ENCODE measurements around the gene ADAMTSL1.

ADAMTSL1 gene

GRCh38 chr9:18746631-18747030, 272.7 kb downstream of the ADAMTSL1 start:
- TF ChIP-seq, protein P1, sequence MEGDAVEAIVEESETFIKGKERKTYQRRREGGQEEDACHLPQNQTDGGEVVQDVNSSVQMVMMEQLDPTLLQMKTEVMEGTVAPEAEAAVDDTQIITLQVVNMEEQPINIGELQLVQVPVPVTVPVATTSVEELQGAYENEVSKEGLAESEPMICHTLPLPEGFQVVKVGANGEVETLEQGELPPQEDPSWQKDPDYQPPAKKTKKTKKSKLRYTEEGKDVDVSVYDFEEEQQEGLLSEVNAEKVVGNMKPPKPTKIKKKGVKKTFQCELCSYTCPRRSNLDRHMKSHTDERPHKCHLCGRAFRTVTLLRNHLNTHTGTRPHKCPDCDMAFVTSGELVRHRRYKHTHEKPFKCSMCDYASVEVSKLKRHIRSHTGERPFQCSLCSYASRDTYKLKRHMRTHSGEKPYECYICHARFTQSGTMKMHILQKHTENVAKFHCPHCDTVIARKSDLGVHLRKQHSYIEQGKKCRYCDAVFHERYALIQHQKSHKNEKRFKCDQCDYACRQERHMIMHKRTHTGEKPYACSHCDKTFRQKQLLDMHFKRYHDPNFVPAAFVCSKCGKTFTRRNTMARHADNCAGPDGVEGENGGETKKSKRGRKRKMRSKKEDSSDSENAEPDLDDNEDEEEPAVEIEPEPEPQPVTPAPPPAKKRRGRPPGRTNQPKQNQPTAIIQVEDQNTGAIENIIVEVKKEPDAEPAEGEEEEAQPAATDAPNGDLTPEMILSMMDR (IDR thresholded peaks at IDR 0.05; ENCODE audit: low read depth, low read length, missing control alignments), result no peak
- DNase-seq (ENCODE audit: low read depth), result peak; percentile 29
- H3K4me3 ChIP-seq (ENCODE audit: low read depth, low read length), result no peak overlapping the region
- in situ Hi-C loops (cut with HindIII; ENCODE audit: low sequenced_read_pairs), result no loop called here

DNA sequence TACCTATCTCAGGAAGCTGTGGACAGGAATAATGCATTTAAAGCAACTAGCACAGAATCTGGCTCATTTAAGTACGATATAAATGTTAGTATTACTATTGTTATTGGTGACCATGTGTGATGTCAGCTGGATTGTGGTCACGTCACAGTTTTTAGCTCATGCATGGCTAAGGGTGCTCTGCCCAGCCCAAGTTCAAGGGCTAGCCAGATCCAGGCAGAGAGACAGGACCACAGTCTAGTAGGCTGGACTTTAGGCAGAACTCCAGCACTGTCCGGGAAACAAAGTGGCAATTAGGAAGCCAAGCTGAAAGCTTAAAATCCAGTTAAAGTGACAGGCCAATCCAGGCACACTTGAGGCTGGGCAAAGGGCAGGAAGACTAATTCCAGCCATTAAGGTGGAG, 273.6 kb downstream of the ADAMTSL1 start:
- H3K4me3 ChIP-seq (ENCODE audit: low read depth, low read length), result no peak overlapping the region
- DNase-seq (ENCODE audit: low read depth), result no peak
- in situ Hi-C loops (cut with HindIII; ENCODE audit: low sequenced_read_pairs), result no loop called here
- TF ChIP-seq, protein P1 (IDR thresholded peaks at IDR 0.05; ENCODE audit: low read depth, low read length, missing control alignments), result no peak

GRCh38 chr9:18748251-18748701, 274.3 kb downstream of the ADAMTSL1 start:
- in situ Hi-C loops (cut with HindIII; ENCODE audit: low sequenced_read_pairs), result no loop called here
- DNase-seq (ENCODE audit: low read depth), result no peak
- TF ChIP-seq, protein P1 (IDR thresholded peaks at IDR 0.05; ENCODE audit: low read depth, low read length, missing control alignments), result no peak
- H3K4me3 ChIP-seq (ENCODE audit: low read depth, low read length), result no peak overlapping the region

DNA sequence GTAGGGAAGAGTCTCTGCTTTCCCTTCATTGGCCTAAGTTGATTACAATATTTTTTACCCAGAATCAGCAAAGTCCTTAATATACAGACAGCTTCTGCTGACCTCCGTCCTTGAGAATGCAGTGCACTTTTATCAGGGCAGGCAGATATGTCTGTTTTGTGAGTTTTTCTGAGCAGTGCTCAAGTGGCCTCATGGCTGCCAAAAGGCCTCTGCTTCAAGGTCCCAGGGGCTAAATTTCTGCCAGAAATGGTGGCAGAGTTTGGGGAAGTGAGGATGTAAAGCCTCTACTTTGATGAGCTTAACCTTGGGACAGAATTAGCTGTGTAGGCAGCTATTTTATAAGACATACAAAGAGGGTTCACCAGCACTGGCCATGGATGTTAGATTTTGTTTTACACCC, 275.8 kb downstream of the ADAMTSL1 start:
- TF ChIP-seq, protein P1 (IDR thresholded peaks at IDR 0.05; ENCODE audit: low read depth, low read length, missing control alignments), result no peak
- no peak overlapping the region for H3K4me3 ChIP-seq (ENCODE audit: low read depth, low read length)
- no peak for DNase-seq (ENCODE audit: low read depth)
- in situ Hi-C loops (cut with HindIII; ENCODE audit: low sequenced_read_pairs), result no loop called here

GRCh38 chr9:18753904-18754303, 280.0 kb downstream of the ADAMTSL1 start:
- DNase-seq (ENCODE audit: low read depth), result no peak
- in situ Hi-C loops (cut with HindIII; ENCODE audit: low sequenced_read_pairs), result no loop called here
- H3K4me3 ChIP-seq (ENCODE audit: low read depth, low read length), result no peak overlapping the region
- TF ChIP-seq, protein P1 (IDR thresholded peaks at IDR 0.05; ENCODE audit: low read depth, low read length, missing control alignments), result no peak

DNA sequence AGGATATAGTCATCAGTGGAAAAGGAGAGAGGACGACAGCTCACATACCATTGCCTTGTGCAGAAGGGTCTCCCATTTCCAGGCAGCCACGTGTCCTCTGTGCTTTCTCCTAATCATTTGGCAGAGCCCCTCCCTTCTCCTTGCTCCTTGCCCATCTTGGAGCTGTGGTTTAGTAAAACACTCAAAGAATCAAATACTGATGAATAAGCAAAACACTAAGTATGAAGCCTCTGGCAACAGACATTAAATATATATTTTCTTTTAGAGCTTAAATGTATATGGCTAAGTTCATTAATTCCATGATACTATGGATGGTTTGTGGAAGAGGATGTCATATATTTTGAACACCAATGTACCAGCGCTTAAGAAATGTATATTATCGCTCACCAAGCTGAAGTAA, 280.6 kb downstream of the ADAMTSL1 start:
- in situ Hi-C loops (cut with HindIII; ENCODE audit: low sequenced_read_pairs), result no loop called here
- H3K4me3 ChIP-seq (ENCODE audit: low read depth, low read length), result no peak overlapping the region
- TF ChIP-seq, protein P1 (IDR thresholded peaks at IDR 0.05; ENCODE audit: low read depth, low read length, missing control alignments), result no peak
- no peak for DNase-seq (ENCODE audit: low read depth)

DNA sequence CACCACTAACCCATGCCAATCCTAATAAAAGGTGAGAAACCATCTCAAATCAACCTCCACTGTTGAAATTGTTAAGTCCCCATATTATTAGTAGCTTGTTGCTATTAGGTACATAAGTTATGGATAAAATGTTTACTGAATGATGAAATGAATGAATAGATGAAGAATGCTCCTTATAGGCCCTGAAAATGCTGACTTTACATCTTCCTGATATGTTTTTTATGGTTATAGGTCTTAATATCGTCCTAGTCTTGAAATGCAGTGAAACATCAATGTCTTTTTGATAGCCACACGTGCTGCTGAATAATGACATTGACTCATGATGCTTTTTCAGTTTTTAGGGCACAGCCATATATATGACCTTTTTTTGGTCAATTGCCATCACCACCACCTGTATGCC, 281.3 kb downstream of the ADAMTSL1 start:
- H3K4me3 ChIP-seq (ENCODE audit: low read depth, low read length), result no peak overlapping the region
- no peak for DNase-seq (ENCODE audit: low read depth)
- TF ChIP-seq, protein P1 (IDR thresholded peaks at IDR 0.05; ENCODE audit: low read depth, low read length, missing control alignments), result no peak
- in situ Hi-C loops (cut with HindIII; ENCODE audit: low sequenced_read_pairs), result no loop called here
